Thyroid gland (tissue), 4 donors: ENCODE measurements around the gene ABI3. TPM values are rescaled to one million over a fixed set of nuclear protein-coding genes. Genes with fewer than 3 reads are reported as not detected.

Source experiments
- DNase-seq, 2 donors: peaks; one replicate each; pipeline ENCODE4 v3.0.0-alpha.2; 2019
- H3K27ac ChIP-seq, 3 donors: fragments of 200-600 bp; sonication (generic); 1 replicate in 2 of 3; 2 replicates in 1 of 3; pipeline ENCODE4 v1.5.1; 2016 to 2019; ENCODE audit warnings: mild to moderate bottlenecking in 1 of 3, moderate library complexity in 1 of 3
- H3K27me3 ChIP-seq: fragments of 200-600 bp; sonication (generic); one replicate; pipeline ENCODE4 v1.5.1; 2019
- H3K36me3 ChIP-seq, 2 donors: fragments of 200-600 bp; sonication (generic); one replicate each; pipeline ENCODE4 v1.5.1; 2016 to 2019
- H3K4me1 ChIP-seq, 2 donors: fragments of 200-600 bp; sonication (generic); one replicate each; pipeline ENCODE4 v1.5.1; 2017 to 2019
- H3K4me3 ChIP-seq, 3 donors: fragments of 200-600 bp; sonication (generic); replicated peaks in 1 of 3; 1 replicate in 2 of 3; 2 replicates in 1 of 3; pipeline ENCODE4 v1.5.1; 2016; ENCODE audit warnings: mild to moderate bottlenecking in 1 of 3
- H3K9me3 ChIP-seq: fragments of 200-600 bp; sonication (generic); one replicate; pipeline ENCODE4 v1.5.1; 2017
- CTCF ChIP-seq, 6 experiments: fragments of 200-600 bp in 3 of 6; fragments of 450-650 bp in 3 of 6; sonication (generic) in 3 of 6; IDR thresholded peaks; one replicate each; pipeline ENCODE4 v1.5.1; 2016 to 2019; ENCODE audit warnings: antibody characterized with exemption in 6 of 6, mild to moderate bottlenecking in 2 of 6, inconsistent platforms in 1 of 6, moderate library complexity in 1 of 6
- POLR2A ChIP-seq, 2 donors: fragments of 450-650 bp; IDR thresholded peaks; one replicate each; pipeline ENCODE4 v1.6.1; 2017; ENCODE audit warnings: antibody characterized with exemption in 2 of 2, mild to moderate bottlenecking in 2 of 2, moderate library complexity in 1 of 2
- WGBS, 2 donors: methylation state at CpG; one replicate each; pipeline ENCODE4 v1.1.5; 2017; 5-methylcytosine and 5-hydroxymethylcytosine counted together
- intact Hi-C: fragments of 100-400 bp; cut with DNase I; formaldehyde crosslinking; loops from one replicate; pipeline ENCODE4 v1.15.1; 2023
- total RNA-seq, 4 donors: library from RNA; depleted of rRNA; stranded (reverse); fragments of >200 nt; gene quantifications; one replicate each; pipeline ENCODE4 v1.2.3, GENCODE V29; 2016

The ABI3 gene
- total RNA-seq, 4 donors from 2014 or later, result 4.2 to 10.3 (median 6.2) TPM

GRCh38 chr17:49266233-49266632 is 55.7 kb downstream of the ABI3 start:
- Histone ChIP-seq H3K9me3 (no peaks in the 10 kb centered on the region), H3K4me1 (no peaks in the 10 kb centered on the region), H3K27ac (no peak overlapping the region), H3K4me3 (no peak overlapping the region), H3K27me3 (no peaks in the 10 kb centered on the region), H3K36me3 (no peaks in the 10 kb centered on the region)
- WGBS, 2 donors, result 40 to 93% methylated on average over 1 to 2 of the region's 2 CpGs
- no peak for TF ChIP-seq CTCF (IDR thresholded peaks at IDR 0.05)
- no peak for TF ChIP-seq POLR2A (IDR thresholded peaks at IDR 0.05)
- DNase-seq, result no peak
- intact Hi-C loops, result no loop called here

- H3K27ac ChIP-seq, result no peak overlapping the region
- H3K36me3 ChIP-seq, result no peaks in the 10 kb centered on the region
- 77 to 82% methylated on average over 3 of the region's 3 CpGs for WGBS, 2 donors
- H3K4me3 ChIP-seq, result no peak overlapping the region
- intact Hi-C loops, result no loop called here
- no peak for DNase-seq
- TF ChIP-seq CTCF (IDR thresholded peaks at IDR 0.05), result no peak
- TF ChIP-seq POLR2A (IDR thresholded peaks at IDR 0.05), result no peak
- no peaks in the 10 kb centered on the region for H3K9me3 ChIP-seq
- H3K4me1 ChIP-seq, result no peaks in the 10 kb centered on the region
- H3K27me3 ChIP-seq, result no peaks in the 10 kb centered on the region
These were observed 57.4 kb downstream of the ABI3 start for GRCh38 chr17:49267912-49268311.

GRCh38 chr17:49269356-49269755 is 58.8 kb downstream of the ABI3 start:
- WGBS, 2 donors, result 89% methylated on average over 5 of the region's 5 CpGs
- no peak for DNase-seq
- Histone ChIP-seq H3K27ac (no peak overlapping the region), H3K4me1 (no peaks in the 10 kb centered on the region), H3K9me3 (no peaks in the 10 kb centered on the region), H3K4me3 (no peak overlapping the region), H3K36me3 (no peaks in the 10 kb centered on the region), H3K27me3 (no peaks in the 10 kb centered on the region)
- intact Hi-C loops, result no loop called here
- no peak for TF ChIP-seq POLR2A (IDR thresholded peaks at IDR 0.05)

Other genes with a start within 250 kb of the ABI3 start
- gene GIP, start 242.1 kb upstream of the ABI3 start, total RNA-seq, result not detected
- gene IGF2BP1, start 213.3 kb upstream of the ABI3 start, total RNA-seq, result under 1 TPM in 2 of 4 donors, not detected in 2; 0.33 to 0.94 TPM
- gene B4GALNT2, start 77.9 kb upstream of the ABI3 start, total RNA-seq, result 10 to 100 TPM in 1 of 4 donors, 1 to 10 TPM in 2, under 1 TPM in 1; 0.33 to 10.1 (median 3.9) TPM
- gene GNGT2, start 133 bp upstream of the ABI3 start, total RNA-seq, result 1 to 10 TPM; 1.5 to 4.2 (median 2.7) TPM
- gene PHOSPHO1, start 20.1 kb downstream of the ABI3 start, total RNA-seq, result 1 to 10 TPM in 1 of 4 donors, not detected in 3; 1.7 TPM
- gene ZNF652, start 151.5 kb downstream of the ABI3 start, total RNA-seq, result 10 to 100 TPM; 60.0 to 64.9 (median 62.1) TPM
- gene PHB1, start 204.2 kb downstream of the ABI3 start, total RNA-seq, result 100 to 1,000 TPM in 2 of 4 donors, 10 to 100 TPM in 2; 77.5 to 129 (median 103) TPM